ENCODE data around the gene NIN.

DNA sequence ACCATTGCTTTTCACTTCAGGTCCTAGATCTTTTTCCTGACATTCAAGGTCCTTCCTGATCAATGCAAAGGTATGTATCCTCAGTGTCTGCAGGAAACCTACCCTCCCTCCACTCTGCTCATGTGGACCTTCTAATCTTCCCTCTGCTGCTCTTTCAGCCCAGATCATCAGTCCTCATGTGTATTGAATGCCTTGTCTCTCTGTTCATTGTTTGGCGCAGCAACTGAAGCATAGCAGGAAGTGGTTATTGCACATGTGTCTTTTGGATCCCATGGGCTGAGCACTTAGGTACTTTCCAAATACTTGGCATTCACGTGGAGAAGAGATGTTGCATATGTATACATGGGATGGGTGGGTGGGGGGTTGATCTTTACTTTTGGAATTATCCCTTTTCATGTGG is 4.3 kb upstream of the NIN start:
- no peak for TF ChIP-seq POLR2AphosphoS5 (IDR thresholded peaks at IDR 0.05; ENCODE audit: borderline replicate concordance, low read depth, low read length)
- TF ChIP-seq EZH2 (IDR thresholded peaks at IDR 0.05) = no peak
